GM12892 (cell line): ENCODE results near the gene KATNB1.
"Not testable (repeated sequence)": the region's sequence is repeated elsewhere in the genome, so short reads cannot be mapped to it uniquely, and the experiment has no call there.

Experiments used
- DNase-seq: peaks from one replicate; pipeline ENCODE4 v3.0.0; 2011; ENCODE audit not compliant: insufficient read length
- FAIRE-seq: peaks from 2 replicates; lab custom pipeline; 2011; peaks lifted over from hg19 to GRCh38; lab: Jason Lieb, UNC
- POLR2A ChIP-seq: IDR thresholded peaks from 2 replicates; pipeline ENCODE4 v1.6.1; 2011; ENCODE audit warnings: low read depth, low read length, control low read depth
- POLR2AphosphoS5 ChIP-seq: IDR thresholded peaks from 2 replicates; pipeline ENCODE4 v1.6.1; 2011; ENCODE audit warnings: low read depth, low read length, control low read depth
- TAF1 ChIP-seq: IDR thresholded peaks from 2 replicates; pipeline ENCODE4 v1.6.1; 2011; ENCODE audit warnings: low read depth, mild to moderate bottlenecking, control low read depth, low read length, borderline replicate concordance

KATNB1 gene

DNA sequence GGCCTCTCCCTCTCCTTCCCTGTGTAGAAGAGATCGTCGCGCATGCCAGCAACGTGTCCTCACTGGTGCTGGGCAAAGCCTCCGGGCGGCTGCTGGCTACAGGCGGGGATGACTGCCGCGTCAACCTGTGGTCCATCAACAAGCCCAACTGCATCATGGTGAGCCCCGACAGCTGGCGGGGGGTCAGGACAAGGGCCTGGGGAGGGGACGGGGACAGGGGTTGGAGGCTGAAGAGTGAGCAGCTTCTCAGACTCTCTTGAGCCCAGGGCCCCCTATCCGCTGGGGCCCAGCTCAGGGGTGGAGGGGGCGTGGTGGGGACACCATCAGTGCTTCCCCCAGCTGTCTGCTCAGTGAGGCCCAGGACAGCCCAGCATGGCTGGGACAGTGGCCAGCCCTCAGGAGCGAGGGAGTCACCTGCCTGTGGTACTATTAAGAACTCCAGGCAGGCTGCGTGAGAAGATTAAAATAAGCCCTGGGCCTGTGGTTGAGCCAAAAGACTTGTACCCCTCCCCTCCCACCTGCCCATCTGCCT is 6.2 kb downstream of the KATNB1 start:
- no peak for FAIRE-seq
- no peak for DNase-seq
- no peak for TF ChIP-seq POLR2AphosphoS5
- TF ChIP-seq TAF1: no peak
- TF ChIP-seq POLR2A: no peak

DNA sequence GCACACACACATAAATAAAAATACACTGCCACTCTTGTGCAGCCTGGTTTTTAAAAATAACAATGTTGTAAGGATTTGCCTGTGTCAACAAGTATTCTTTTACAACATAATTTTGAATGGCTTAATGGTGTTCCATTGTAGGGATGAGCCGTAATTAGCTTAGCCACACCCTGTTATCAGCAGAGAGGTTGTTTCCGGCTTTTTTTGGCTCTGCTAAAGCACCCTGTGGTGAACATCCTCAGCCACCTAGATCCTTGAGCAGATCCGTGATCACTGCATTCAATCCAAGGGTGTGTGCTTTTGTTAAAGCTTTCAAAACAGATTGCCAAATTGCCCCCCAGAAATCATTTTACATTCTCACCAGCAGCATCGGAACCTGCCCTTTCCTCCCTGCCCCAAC is 7.0 kb downstream of the KATNB1 start:
- TF ChIP-seq TAF1 (no peak), POLR2A (no peak), POLR2AphosphoS5 (no peak)
- DNase-seq (no peak), FAIRE-seq (no peak)

DNA sequence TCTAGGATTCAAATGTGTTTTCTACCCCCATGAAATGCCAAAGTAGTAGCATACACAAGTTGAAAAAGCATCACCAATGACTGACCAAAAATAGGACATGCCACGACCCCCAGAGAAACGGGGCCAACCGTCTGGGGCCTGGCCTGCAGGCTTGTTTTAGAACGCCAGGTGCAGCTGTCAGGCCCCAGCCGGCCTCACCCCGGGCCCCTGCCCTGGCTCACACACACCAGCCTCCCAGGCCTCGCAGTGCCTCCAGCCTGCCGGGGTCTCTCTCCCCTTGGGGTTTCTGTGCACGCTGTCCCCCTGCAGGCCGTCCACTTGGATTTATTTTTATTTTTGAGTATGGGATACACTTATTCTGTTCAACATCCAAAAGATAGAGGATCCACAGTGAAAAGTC is 7.9 kb downstream of the KATNB1 start:
- TF ChIP-seq POLR2AphosphoS5 (no peak), POLR2A (no peak), TAF1 (no peak)
- FAIRE-seq (no peak), DNase-seq (no peak)

DNA sequence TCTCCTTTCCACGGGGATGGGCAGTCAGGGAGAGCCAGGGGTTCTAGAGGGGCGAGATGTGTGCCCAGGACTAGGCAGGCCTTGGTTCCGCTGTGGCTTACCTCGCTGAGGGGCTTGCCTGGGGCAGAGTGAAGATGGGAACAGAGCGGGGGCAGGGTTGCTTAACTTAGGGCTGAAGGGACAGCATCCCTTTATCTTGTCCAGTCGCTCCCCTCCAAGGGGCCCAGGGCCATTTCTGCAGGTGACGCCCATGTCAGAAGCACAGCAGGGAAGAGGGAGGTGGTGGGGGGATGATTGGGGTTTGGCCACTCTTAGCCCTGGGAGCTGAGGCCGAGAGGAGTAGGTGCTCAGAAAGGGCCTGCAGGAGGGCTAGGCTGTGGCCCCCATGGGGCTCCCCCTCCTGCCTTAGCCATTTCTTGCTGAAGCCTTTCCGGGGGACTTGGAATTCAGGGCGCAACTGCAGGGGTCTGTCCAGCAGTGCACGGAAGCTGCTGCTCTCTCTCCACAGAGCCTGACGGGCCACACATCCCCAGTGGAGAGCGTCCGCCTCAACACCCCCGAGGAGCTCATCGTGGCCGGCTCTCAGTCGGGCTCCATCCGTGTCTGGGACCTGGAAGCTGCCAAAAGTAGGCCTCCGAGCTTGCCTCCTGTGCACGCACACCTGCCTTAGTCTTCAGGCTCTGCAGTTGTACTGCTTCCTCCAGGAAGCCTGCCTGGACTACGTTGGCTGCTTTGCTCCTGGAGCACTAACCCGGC is 8.5 kb downstream of the KATNB1 start:
- no peak for DNase-seq
- TF ChIP-seq TAF1 (no peak), POLR2AphosphoS5 (no peak), POLR2A (no peak)
- FAIRE-seq: no peak

DNA sequence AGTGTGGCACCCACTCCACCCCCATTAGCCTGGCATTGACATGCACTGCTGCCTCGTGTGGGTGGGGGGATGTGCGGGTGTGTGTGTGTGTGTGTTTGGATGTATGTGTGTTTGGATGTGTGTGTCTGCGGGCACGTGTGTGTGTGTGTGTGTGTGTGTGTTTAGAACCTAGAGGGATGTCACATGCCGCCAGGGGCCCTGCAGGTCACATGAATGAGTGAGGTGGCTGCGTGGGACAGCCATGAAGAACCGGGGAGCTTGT is 9.0 kb downstream of the KATNB1 start:
- TF ChIP-seq TAF1: no peak
- TF ChIP-seq POLR2AphosphoS5: no peak
- TF ChIP-seq POLR2A: no peak
- FAIRE-seq: no peak
- no peak for DNase-seq

DNA sequence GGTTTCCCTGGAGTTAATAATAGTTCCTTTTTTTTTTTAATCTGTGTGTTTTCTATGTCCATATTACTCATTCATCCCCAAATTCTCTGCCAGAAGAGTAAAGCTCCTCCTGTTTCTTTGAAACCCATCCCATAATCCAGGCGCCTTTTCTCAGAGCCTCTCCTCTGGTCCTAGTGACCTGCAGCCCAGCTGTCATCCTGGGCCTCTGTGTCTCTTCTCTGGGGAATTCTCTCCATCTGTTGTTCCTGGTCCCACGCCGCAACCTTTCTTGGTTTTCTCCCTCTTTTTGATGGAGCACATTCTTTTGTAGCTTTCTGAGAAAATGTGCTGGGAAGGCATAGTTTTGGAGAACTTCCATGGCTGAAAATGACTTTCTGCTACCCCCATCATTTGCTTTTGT is 10.2 kb downstream of the KATNB1 start:
- TF ChIP-seq POLR2AphosphoS5 (no peak), TAF1 (no peak), POLR2A (no peak)
- DNase-seq: no peak
- FAIRE-seq: no peak

DNA sequence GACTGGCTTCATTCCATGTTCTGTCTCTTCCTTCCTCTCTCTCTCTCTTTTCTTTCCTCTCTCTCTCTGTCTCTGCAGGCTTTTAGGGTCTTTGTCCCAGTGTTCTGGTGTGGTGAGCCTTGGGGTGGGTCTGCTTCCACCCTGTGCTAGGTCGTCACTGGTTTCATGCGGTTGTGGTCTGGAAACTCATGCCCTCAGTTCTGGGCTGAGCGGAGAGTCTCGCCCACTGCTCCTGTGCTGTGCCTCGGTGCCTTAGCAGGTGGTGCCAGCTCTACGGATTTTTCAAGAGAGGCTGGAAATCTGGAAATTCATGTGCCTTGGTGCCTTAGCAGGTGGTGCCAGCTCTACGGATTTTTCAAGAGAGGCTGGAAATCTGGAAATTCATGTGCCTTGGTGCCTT is 10.7 kb downstream of the KATNB1 start:
- FAIRE-seq, DNase-seq: not testable (repeated sequence)

DNA sequence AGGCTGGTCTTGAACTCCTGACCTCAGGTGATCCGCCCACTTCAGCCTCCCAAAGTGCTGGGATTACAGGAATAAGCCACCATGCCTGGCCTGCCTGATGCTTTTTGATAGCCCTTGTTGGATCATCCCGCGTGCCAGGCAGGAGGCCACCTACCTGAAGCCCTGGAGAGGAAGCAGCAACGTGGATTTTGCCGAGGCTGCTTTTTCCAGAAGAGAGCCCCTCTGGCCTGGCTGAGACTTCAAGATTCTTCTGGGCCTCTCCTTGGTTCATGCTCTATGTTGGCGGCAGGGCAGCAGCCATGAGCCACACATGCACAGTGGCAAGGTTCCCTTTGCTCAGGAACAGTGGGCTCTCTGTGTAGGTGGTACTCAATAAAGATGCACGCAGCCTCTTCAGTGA is 11.5 kb downstream of the KATNB1 start:
- no peak for DNase-seq
- TF ChIP-seq POLR2AphosphoS5 (no peak), TAF1 (no peak), POLR2A (no peak)
- FAIRE-seq: no peak

DNA sequence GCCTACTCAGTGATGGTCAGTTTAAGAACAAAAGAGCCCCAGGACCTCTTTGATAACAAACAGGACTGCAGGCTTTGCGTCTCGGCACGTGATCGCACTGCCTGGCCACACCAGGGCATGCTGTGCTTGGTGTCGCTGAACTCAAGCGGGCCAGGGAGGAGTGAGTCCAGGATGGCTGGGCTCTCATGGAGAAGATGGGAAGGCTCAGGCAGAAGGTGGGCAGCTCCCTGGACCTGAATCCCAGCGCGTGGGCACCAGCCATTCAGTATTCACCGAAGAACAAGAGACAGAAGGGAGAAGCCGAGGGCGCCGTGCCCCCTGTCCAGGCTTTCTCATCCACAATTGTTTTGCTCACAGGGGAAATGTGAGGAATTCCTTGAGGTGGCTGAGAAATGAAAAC is 11.9 kb downstream of the KATNB1 start:
- TF ChIP-seq POLR2A (no peak), POLR2AphosphoS5 (no peak), TAF1 (no peak)
- FAIRE-seq (no peak), DNase-seq (no peak)

DNA sequence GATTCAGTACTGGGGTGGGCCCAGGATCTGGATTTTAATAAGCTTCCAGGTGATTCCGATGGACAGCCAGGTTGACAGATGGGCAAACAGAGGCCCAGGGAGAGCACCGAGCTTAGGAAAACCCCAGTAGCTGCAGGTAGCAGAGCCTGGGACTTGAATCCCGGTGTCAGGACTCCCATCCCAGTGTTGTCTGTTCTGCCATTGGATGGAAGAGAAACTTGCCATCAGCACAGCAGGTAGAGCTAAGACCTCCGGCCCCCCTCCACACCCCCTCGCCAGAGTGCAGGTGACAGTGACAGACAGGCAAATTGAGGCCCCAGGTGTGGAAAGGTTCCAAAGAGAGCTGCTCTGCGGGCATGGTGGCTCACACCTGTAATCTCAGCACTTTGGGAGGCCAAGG is 12.4 kb downstream of the KATNB1 start:
- FAIRE-seq (no peak), DNase-seq (no peak)
- TF ChIP-seq POLR2A: no peak

DNA sequence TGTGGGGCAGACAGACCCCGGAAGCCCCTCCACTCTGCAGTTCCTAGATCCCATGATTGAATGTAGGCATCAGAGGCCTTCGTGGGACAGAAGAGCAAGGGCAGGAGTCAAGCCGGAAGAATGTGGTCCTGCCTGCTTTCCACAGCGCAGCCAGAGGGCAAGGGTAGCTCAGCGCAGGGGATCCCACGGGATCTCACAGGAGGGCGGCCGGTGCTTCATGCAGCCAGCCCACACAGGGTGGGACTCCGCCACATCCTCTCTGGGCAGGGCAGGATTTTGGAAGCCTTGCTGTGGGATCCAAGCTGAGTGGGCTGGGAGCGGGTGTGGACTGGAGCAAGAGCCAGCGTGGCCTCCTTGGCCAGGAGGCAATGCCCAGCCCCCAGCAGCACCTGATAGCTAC is 13.0 kb downstream of the KATNB1 start:
- no peak for FAIRE-seq
- no peak for DNase-seq
- TF ChIP-seq POLR2A: no peak
- no peak for TF ChIP-seq TAF1
- no peak for TF ChIP-seq POLR2AphosphoS5

DNA sequence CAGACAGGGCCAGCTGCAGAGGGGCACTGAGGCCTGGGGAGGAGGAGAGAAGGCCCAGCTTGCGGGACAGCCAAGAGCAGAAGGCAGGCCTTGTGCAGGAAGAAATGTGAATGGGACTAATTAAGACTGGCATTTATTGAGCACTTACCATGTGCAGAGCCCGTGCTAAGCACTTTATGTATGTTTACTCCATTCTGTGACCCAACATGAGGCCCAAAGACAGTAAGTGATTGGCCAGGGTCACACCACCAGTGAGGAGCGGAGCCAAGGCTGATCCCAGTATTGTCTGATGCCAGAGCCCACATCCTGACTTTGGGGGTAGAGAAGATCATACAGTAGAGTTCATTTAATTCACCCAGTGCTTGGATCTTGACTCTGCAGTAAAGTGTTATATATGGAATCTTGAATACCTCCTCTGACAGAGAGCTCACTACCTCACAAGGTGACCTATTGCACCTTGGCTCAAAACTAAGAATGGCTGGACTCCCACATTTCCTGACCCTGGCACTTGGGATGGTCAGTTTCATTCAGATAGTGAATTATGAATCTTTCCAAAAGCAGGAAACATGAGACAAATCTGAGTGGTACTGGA is 13.6 kb downstream of the KATNB1 start:
- FAIRE-seq (no peak), DNase-seq (no peak)
- TF ChIP-seq POLR2A: no peak
- TF ChIP-seq TAF1: no peak
- TF ChIP-seq POLR2AphosphoS5: no peak

DNA sequence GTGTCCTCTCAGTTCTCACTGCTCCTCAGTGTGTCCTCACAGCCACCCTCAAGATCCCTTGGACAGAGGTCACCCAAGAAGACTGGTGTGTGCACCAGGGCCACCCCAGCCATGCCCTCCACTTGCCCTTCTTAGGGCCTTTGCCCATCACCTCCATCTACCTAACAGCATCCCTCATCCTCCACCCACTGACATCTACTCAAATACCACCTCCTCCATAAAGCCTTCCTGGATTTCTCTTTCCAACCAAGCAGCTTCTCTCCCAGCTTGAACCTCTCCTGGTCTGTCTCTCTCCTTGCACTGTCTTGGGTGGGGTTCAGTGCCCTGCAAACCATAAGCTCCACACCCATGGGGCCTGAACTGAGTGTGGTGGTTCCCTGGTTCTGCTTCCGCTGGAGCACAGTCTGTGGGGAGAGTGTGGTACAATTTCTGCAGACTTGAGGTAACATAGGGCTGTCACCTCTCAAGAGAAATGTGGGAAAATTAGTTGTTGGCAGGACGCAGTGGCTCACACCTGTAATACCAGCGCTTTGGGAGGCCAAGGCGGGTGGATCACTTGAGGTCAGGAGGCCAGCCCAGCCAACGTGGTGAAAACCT is 14.4 kb downstream of the KATNB1 start:
- TF ChIP-seq POLR2AphosphoS5: no peak
- FAIRE-seq (no peak), DNase-seq (no peak)
